Psoas muscle (tissue), 8 donors: ENCODE data around the gene DCC. TPM values are rescaled to one million over a fixed set of nuclear protein-coding genes. Genes with fewer than 3 reads are reported as not detected.

ENCODE experiments used
- ATAC-seq, 4 donors: fragments of 200-7000 bp; cut with Tn5 transposase; one replicate each; pipeline ENCODE4 v1.9.1; 2020; ENCODE audit warnings: moderate library complexity in 3 of 4, mild to moderate bottlenecking in 2 of 4
- DNase-seq, 2 donors: peaks; one replicate each; pipeline ENCODE4 v3.0.0-alpha.2; 2020
- H3K27ac ChIP-seq: fragments of 200-600 bp; one replicate; pipeline ENCODE4 v1.8.0; 2022
- H3K27me3 ChIP-seq, 3 donors: fragments of 200-600 bp in 1 of 3; one replicate each; pipeline versions ENCODE4 v1.6.1 to v1.8.0; 2013 to 2022; ENCODE audit warnings: low read length in 2 of 3, mild to moderate bottlenecking in 2 of 3, moderate library complexity in 1 of 3; ENCODE audit not compliant: insufficient read depth in 3 of 3
- H3K36me3 ChIP-seq, 2 donors: fragments of 200-600 bp in 1 of 2; one replicate each; pipeline versions ENCODE4 v1.6.1 to v1.8.0; 2013 to 2022; ENCODE audit warnings: low read depth in 1 of 2, mild to moderate bottlenecking in 1 of 2, moderate library complexity in 1 of 2; ENCODE audit not compliant: insufficient read depth in 1 of 2
- H3K4me1 ChIP-seq: fragments of 200-600 bp; one replicate; pipeline ENCODE4 v1.8.0; 2022
- H3K4me3 ChIP-seq: fragments of 200-600 bp; one replicate; pipeline ENCODE4 v1.8.0; 2022; ENCODE audit warnings: mild to moderate bottlenecking
- H3K9me3 ChIP-seq: fragments of 200-600 bp; one replicate; pipeline ENCODE4 v1.8.0; 2022
- WGBS, 3 donors: extraction: QIAGEN DNeasy Blood & Tissue Kit; methylation state at CpG; one replicate each; pipeline versions ENCODE4 v1.1.6 to v1.1.7; 2013; 5-methylcytosine and 5-hydroxymethylcytosine counted together
- intact Hi-C, 2 donors: fragments of 100-400 bp; cut with DNase I; formaldehyde crosslinking; loops; one replicate each; pipeline versions ENCODE4 v1.11.0 to v1.14.2; 2022
- polyA plus RNA-seq, 3 donors: library from polyadenylated mRNA; stranded (reverse); fragments of 200-250 nt; gene quantifications; one replicate each; pipeline ENCODE4 v1.2.3, GENCODE V29; 2013
- total RNA-seq, 4 donors: library from RNA; stranded (reverse); fragmentation: NEBNext Ultra II Directional in 2 of 4; extraction: Animal tissue kit (Norgen Biotek cat#: 25700) in 2 of 4; gene quantifications; one replicate each; pipeline versions ENCODE4 v1.2.1 to v1.2.4, GENCODE V29; 2021 to 2023
- TF ChIP-seq, protein P1 (sequence below): fragments of 200-600 bp; IDR thresholded peaks from one replicate; pipeline ENCODE4 v1.8.0; 2022; ENCODE audit warnings: antibody characterized with exemption
- donor health status: healthy with polysubstance abuse.
- donor health status: DM: no; HTN: no; CAD: no; lungs with moderate emphysema.
- donor health status: Bipolar disorder and iron deficiency.
- donor health status: healthy.
- donor health status: DM: yes; HTN: yes; CAD: no.
- donor health status: DM: no; HTN: no; CAD: no.
- donor health status: DM: no; HTN: no; CAD: no.
- donor health status: DM: yes; HTN: yes; CAD: no.

Gene DCC
- total and polyA plus RNA-seq, 7 donors = 0.01 to 0.02 TPM; not detected in 5

DNA sequence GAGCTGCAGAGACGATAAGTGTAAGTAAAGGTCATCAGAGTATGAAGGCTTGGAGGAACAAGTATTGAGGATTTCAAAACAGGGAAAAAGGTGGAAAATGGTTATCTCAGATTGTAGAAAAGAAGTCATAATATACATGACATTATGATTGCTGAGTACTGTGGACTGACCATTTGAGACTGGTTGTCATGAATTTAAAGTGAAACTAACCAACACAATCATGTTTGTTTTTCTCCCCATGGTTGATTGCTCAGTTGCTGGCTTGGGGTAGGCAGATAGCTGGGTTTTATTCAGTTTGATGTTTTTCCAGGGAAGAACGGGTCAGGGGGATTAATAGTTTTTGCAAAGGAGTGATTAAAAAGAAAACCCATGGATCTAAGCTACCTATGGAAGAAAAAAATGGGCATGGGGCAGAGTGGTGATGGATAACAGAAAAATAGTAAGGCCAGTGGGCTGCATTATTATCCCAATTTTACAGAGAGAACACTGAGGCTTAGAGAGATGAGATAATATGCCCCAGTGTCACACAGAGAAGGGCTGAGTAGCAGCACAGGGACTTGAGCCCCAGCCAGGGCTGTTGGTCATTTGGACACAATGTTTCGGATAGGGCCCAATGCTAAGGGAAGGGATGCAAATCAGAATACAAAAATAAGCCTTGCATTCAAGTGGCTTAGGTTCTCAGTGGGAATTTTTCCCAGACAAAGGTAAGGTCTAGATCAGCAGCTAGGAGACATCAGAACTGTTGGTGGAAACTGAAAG, 885.7 kb downstream of the DCC start:
- Histone ChIP-seq H3K27me3 (no peaks in the 10 kb centered on the region), H3K27ac (no peak overlapping the region), H3K4me1 (no peaks in the 10 kb centered on the region), H3K9me3 (no peaks in the 10 kb centered on the region), H3K36me3 (no peaks in the 10 kb centered on the region), H3K4me3 (no peak overlapping the region)
- ATAC-seq (no peak), DNase-seq (no peak)
- TF ChIP-seq, protein P1, sequence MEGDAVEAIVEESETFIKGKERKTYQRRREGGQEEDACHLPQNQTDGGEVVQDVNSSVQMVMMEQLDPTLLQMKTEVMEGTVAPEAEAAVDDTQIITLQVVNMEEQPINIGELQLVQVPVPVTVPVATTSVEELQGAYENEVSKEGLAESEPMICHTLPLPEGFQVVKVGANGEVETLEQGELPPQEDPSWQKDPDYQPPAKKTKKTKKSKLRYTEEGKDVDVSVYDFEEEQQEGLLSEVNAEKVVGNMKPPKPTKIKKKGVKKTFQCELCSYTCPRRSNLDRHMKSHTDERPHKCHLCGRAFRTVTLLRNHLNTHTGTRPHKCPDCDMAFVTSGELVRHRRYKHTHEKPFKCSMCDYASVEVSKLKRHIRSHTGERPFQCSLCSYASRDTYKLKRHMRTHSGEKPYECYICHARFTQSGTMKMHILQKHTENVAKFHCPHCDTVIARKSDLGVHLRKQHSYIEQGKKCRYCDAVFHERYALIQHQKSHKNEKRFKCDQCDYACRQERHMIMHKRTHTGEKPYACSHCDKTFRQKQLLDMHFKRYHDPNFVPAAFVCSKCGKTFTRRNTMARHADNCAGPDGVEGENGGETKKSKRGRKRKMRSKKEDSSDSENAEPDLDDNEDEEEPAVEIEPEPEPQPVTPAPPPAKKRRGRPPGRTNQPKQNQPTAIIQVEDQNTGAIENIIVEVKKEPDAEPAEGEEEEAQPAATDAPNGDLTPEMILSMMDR = no peak
- intact Hi-C loops = no loop called here
- 73 to 77% (median 74%) methylated on average over 3 of the region's 3 CpGs for WGBS, 3 donors

DNA sequence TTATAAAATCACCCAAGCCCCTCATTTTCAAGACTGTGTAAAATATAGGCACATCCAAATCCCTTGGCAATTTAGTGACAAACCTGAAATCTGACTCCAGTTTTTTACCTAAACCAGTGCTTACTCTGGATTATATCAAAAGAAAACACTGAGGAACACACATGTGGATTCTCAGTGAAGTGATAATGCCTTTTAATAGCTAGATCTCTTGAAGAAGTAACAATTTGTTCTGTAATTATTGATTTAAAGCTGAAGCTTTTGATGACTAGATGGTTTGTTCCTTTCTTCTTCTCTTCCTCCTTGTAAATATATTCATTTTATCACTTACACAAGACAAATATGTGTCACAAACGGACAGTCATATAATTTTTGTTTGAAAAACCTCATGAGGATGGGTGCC, 894.6 kb downstream of the DCC start:
- Histone ChIP-seq H3K36me3 (no peaks in the 10 kb centered on the region), H3K4me3 (no peak overlapping the region), H3K9me3 (no peaks in the 10 kb centered on the region), H3K4me1 (no peaks in the 10 kb centered on the region), H3K27me3 (no peaks in the 10 kb centered on the region), H3K27ac (no peak overlapping the region)
- 48 to 59% (median 54%) methylated on average over 1 of the region's 1 CpG for WGBS, 3 donors
- no peak for ATAC-seq
- DNase-seq = no peak
- TF ChIP-seq, protein P1 = no peak
- intact Hi-C loops = loop anchor here in 1 of 2 donors (5.0 kb wide), 1 partner anchor 702 kb away; no protein-coding TSS in a partner anchor

DNA sequence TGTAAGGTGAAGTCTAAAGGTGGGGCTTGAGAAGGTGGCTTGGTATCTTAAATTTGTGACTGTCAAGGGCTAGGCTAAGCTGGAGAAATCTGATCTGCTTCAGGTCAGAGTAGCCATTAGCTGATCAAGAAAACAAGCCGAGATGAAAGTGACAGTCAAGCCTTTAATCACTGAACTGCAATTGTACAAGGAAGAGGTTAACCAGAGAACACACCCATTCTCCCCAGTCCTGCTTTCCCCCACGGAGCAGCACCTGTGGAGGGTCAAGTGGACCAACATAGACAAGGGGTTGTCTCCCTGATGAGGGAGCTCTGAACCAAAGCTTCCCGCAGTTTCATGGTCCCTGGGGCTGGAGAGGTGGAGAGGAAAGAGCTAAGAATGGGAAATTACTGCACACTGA, 901.2 kb downstream of the DCC start:
- Histone ChIP-seq H3K9me3 (no peaks in the 10 kb centered on the region), H3K4me1 (no peaks in the 10 kb centered on the region), H3K27ac (no peak overlapping the region), H3K27me3 (no peaks in the 10 kb centered on the region), H3K4me3 (no peak overlapping the region), H3K36me3 (no peaks in the 10 kb centered on the region)
- TF ChIP-seq, protein P1 = no peak
- ATAC-seq (no peak), DNase-seq (no peak)
- 26 to 30% (median 27%) methylated on average over 3 of the region's 3 CpGs for WGBS, 3 donors
- intact Hi-C loops = no loop called here

DNA sequence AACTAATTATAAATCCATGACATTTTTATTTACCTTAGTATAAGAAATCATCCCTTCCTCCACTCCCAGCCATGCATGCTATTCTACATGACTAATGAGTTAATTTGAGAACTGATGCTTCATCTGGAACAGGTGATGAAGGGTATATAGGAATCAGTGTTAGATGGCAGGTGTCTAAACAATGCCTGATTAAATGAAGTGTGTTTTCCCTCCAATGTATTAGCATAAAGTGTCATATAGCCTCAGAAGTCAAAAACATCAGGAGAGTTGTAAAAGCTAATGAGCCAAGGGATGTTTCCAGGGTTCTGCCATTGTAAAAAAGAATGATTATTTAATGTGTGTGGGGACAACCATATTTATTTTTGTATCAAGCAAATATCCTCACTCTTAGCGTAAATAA, 913.8 kb downstream of the DCC start:
- Histone ChIP-seq H3K27ac (no peak overlapping the region), H3K36me3 (no peaks in the 10 kb centered on the region), H3K4me3 (no peak overlapping the region), H3K9me3 (no peaks in the 10 kb centered on the region), H3K4me1 (no peaks in the 10 kb centered on the region), H3K27me3 (no peaks in the 10 kb centered on the region)
- no peak for ATAC-seq
- intact Hi-C loops = no loop called here
- TF ChIP-seq, protein P1 = no peak
- 66 to 78% (median 68%) methylated on average over 1 of the region's 1 CpG for WGBS, 3 donors
- no peak for DNase-seq

DNA sequence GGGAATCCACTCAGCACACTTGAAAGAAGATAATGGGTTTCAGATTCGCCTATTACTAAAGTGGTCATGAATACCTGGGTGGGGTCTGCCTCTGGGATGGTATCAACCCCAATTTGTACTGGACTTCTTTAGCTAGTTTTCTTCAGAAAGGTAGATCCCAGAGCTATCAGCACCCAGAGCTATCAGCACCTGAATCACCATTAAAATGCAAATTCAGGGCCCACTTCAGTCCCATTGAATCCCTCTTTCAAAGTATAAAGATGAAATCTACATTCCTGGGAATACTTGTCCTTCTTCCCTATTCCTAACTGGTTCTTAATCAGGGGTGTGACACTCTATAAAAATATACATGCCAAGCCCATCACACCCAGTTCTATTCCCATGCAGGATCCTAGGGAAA, 914.3 kb downstream of the DCC start:
- ATAC-seq (no peak), DNase-seq (no peak)
- H3K27ac ChIP-seq = no peak overlapping the region
- intact Hi-C loops = no loop called here
- H3K9me3 ChIP-seq = no peaks in the 10 kb centered on the region
- no peaks in the 10 kb centered on the region for H3K4me1 ChIP-seq
- H3K27me3 ChIP-seq = no peaks in the 10 kb centered on the region
- TF ChIP-seq, protein P1 = no peak
- H3K4me3 ChIP-seq = no peak overlapping the region
- 63 to 74% (median 71%) methylated on average over 1 of the region's 1 CpG for WGBS, 3 donors
- no peaks in the 10 kb centered on the region for H3K36me3 ChIP-seq
